Kidney epithelial cell (primary cell): Measurements from ENCODE around the gene RNASE13. TPM values are rescaled to one million over a fixed set of nuclear protein-coding genes. Genes with fewer than 3 reads are reported as not detected.

Experiments used
- DNase-seq: peaks from one replicate; pipeline ENCODE4 v3.0.0-alpha.2; 2010; ENCODE audit warnings: low read depth
- H3K27me3 ChIP-seq: 2 replicates; pipeline ENCODE4 v1.6.0; 2011; ENCODE audit warnings: low read length; ENCODE audit not compliant: control insufficient read depth, insufficient read depth
- H3K36me3 ChIP-seq: 2 replicates; pipeline ENCODE4 v1.5.1; 2011; ENCODE audit warnings: low read length; ENCODE audit not compliant: control insufficient read depth, insufficient read depth
- H3K4me3 ChIP-seq: 2 replicates; pipeline ENCODE4 v1.5.1; 2011; ENCODE audit warnings: low read depth, mild to moderate bottlenecking, control low read depth, low read length
- total RNA-seq: library from RNA; depleted of rRNA; stranded (reverse); fragments of >200 nt; gene quantifications from 2 replicates; pipeline ENCODE4 v1.2.3, GENCODE V29; 2015
- TF ChIP-seq, protein P1 (sequence below): IDR thresholded peaks from 2 replicates; pipeline ENCODE4 v1.5.1; 2011; ENCODE audit warnings: mild to moderate bottlenecking, moderate library complexity, low read length, control low read depth, inconsistent platforms; ENCODE audit not compliant: insufficient read depth, poor library complexity, severe bottlenecking

Gene RNASE13
- total RNA-seq, 1 donor from 2014 or later = not detected

DNA sequence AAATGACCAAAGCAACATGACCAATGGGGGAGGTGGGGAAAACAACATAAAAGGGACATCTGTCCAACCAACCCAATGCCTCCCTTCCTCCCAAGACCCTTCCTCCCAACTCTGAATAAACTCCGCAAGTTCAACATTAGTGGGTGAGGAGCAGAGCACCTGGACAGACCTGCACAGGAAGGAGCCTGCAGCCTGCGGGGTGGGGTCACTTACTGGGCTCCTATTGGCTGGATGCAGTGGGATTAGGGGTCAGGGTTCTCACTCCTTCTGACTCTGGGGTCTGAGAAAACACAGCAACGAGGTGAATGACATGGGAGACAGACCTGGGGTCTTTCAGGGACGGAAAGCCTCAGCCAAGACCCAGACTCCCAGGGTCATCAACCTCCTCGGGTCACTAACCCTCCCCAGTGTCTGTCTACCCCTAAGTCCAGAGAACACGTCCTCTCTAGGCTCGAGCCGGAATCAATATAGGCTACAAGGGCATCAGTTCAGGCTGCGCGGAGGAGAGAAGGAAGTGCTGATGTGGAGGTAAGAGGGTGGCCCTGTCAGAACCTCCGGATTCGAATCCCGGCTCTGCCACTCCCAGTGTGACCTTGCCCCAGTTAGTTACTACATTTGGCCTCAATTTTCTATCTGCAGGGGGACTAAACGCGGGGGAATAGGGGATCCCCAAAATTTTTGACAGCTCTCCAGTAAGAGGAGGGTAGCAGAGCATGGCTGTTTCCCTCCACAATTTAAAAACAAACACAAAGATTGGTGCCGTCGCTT, 10.6 kb downstream of the RNASE13 start:
- TF ChIP-seq, protein P1, sequence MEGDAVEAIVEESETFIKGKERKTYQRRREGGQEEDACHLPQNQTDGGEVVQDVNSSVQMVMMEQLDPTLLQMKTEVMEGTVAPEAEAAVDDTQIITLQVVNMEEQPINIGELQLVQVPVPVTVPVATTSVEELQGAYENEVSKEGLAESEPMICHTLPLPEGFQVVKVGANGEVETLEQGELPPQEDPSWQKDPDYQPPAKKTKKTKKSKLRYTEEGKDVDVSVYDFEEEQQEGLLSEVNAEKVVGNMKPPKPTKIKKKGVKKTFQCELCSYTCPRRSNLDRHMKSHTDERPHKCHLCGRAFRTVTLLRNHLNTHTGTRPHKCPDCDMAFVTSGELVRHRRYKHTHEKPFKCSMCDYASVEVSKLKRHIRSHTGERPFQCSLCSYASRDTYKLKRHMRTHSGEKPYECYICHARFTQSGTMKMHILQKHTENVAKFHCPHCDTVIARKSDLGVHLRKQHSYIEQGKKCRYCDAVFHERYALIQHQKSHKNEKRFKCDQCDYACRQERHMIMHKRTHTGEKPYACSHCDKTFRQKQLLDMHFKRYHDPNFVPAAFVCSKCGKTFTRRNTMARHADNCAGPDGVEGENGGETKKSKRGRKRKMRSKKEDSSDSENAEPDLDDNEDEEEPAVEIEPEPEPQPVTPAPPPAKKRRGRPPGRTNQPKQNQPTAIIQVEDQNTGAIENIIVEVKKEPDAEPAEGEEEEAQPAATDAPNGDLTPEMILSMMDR = no peak
- Histone ChIP-seq H3K36me3 (no peaks in the 10 kb centered on the region), H3K4me3 (peak overlapping the region; percentile 43), H3K27me3 (peaks cover 30% of the 10 kb centered on the region)
- no peak for DNase-seq

DNA sequence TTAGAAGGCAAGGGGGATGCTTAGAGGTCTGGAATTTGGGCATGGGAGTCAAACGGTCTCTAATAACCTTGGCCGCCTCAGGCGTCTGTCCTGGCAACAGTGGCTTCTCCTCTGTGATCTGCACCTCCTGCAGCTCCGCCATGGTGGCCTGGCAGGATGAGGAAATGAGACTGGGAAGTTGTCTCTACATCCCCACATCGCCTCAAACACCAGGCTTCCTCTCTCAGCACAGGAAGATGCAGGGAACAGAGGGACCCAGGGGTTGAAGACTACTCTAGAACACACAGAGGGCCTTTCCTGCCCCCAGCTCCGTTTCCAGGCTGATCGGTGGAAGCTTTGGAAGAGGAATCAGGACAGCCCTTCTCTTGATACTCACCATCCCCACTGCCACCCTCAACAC, 11.4 kb downstream of the RNASE13 start:
- H3K27me3 ChIP-seq = peaks cover 30% of the 10 kb centered on the region
- DNase-seq = no peak
- no peak overlapping the region for H3K4me3 ChIP-seq
- H3K36me3 ChIP-seq = no peaks in the 10 kb centered on the region
- TF ChIP-seq, protein P1 = no peak

DNA sequence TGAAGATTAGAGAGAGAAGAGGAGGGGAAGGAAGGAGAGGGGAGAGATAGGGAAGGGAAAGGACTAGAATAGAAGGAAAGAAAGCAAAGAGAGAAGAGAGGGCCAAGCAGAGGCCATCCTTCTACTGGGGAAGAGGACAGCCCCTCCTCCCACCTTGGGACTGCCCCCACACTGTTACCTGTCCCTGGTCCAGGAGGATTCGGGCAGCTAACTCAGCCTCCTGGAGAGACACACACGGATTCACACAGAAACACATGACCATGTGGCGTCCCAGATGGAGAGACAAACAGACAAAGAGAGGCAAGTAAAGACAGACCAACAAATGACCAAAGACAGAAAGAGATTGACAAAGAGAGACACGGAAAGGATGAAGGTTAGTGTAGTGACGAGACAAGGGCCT, 11.9 kb downstream of the RNASE13 start:
- TF ChIP-seq, protein P1 = no peak
- peaks cover 30% of the 10 kb centered on the region for H3K27me3 ChIP-seq

DNA sequence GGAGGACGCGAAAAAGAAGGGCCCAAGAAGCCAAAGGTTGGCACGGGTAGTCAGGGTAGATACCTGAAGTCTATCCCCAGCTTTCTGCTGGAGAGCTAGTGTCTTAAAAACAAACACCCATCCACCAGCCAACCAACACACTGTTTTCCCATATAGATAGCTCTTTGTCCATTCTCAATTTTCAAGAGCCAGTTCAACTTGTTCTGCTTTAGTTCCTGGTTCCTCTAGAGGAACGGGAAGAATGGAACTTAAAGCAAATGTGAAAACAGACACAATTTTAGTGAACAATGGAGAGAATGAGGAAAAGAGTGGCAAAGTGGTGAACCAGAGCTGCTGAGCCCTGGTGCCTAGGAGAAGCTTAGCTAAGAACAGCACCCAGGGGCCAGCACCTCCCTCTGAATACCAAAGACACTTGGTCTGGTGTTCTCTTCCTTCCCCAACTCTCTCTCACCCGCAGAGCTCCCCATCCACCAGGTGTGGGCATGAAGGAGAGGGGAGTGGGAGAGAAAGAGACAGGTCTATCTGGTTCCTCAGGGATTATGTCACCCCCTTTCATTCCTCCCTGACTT, 13.5 kb downstream of the RNASE13 start:
- Histone ChIP-seq H3K36me3 (no peaks in the 10 kb centered on the region), H3K4me3 (no peak overlapping the region), H3K27me3 (peaks cover 30% of the 10 kb centered on the region)
- DNase-seq = no peak
- TF ChIP-seq, protein P1 = no peak

More for the DNA sequence above, 11.9 kb downstream of the RNASE13 start:
- no peak for DNase-seq
- Histone ChIP-seq H3K36me3 (no peaks in the 10 kb centered on the region), H3K4me3 (no peak overlapping the region)

DNA sequence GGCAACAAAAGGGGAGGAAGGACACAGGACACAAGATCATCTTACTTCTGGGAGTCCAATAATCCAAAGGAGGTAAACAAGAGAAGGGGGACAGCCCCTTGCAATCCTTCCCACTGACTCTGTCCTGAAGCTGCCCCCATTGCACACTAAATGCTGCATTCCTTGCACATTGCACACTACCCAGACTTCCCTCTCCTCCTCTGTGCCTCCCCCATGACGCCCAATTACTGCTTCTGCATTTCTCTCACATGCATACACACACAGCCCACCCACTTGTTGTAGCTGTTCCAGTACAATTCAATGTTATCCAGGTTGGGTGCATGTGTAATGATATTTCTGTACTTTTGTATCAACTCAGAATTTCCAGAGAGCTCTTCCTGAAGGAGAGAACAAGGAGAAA, 15.2 kb downstream of the RNASE13 start:
- DNase-seq = no peak
- no peaks in the 10 kb centered on the region for H3K36me3 ChIP-seq
- peaks cover 16% of the 10 kb centered on the region for H3K27me3 ChIP-seq
- TF ChIP-seq, protein P1 = no peak
- H3K4me3 ChIP-seq = no peak overlapping the region
